ENCODE results near the gene SPOCD1. TPM values are rescaled to one million over a fixed set of nuclear protein-coding genes. Genes with fewer than 3 reads are reported as not detected.

Gene SPOCD1
- total and polyA plus RNA-seq, 2 of the 4 experiments (the other 2 are of a cell fraction) = 59.7 to 132 TPM

- H3K4me2 ChIP-seq (ENCODE audit: low read depth, low read length) = no peak overlapping the region
- H3K27me3 ChIP-seq (ENCODE audit: control insufficient read depth, insufficient read depth, low read length) = no peaks in the 10 kb centered on the region
- no peaks in the 10 kb centered on the region for H4K20me1 ChIP-seq (ENCODE audit: insufficient read depth, low read length)
- no peak overlapping the region for H4K8ac ChIP-seq (ENCODE audit: low read depth in 2 of 2, low read length in 2 of 2)
- WGBS, 2 experiments (ENCODE audit: extremely low coverage in 2 of 2, insufficient read length in 1 of 2) = 79% methylated on average over 2 of the region's 7 CpGs; no CpG with 5 or more reads in 1 of the 2 experiments
- no peak overlapping the region for H4K91ac ChIP-seq (ENCODE audit: insufficient read depth, low read depth, low read length)
- no peak overlapping the region for H2AK9ac ChIP-seq (replicated peaks; ENCODE audit: low read depth, low read length, poor library complexity)
- no peak overlapping the region for H2BK5ac ChIP-seq (ENCODE audit: low read depth, low read length, poor library complexity, severe bottlenecking)
- H4K5ac ChIP-seq (ENCODE audit: low read depth, low read length) = no peak overlapping the region
- no peak overlapping the region for H2BK15ac ChIP-seq (ENCODE audit: low read depth, low read length)
- BruUV-seq (replicated peaks) = no TSS peak
- no peak for ATAC-seq (ENCODE audit: low read depth)
- no peak overlapping the region for H2BK120ac ChIP-seq (ENCODE audit: low read depth, low read length)
- dilution Hi-C loops (cut with HindIII; ENCODE audit: low sequenced_read_pairs, unreplicated experiment) = no loop called here
- TF ChIP-seq MXI1 (IDR thresholded peaks at IDR 0.05; ENCODE audit: borderline replicate concordance, low read depth, low read length) (no peak), ELK1 (IDR thresholded peaks at IDR 0.05; ENCODE audit: borderline replicate concordance, low read depth, low read length) (no peak), CHD1 (IDR thresholded peaks at IDR 0.05; ENCODE audit: low read depth, low read length) (no peak), BHLHE40 (IDR thresholded peaks at IDR 0.05; ENCODE audit: low read depth, low read length) (no peak), MAZ (IDR thresholded peaks at IDR 0.05; ENCODE audit: borderline replicate concordance, low read depth, low read length) (no peak), MAFK (IDR thresholded peaks at IDR 0.05; ENCODE audit: low read depth, low read length) (no peak), POLR2A (IDR thresholded peaks at IDR 0.05; ENCODE audit: low read depth, low read length) (no peak), CEBPB (IDR thresholded peaks at IDR 0.05; ENCODE audit: low read depth, low read length) (no peak), USF2 (IDR thresholded peaks at IDR 0.05; ENCODE audit: low read depth, low read length) (no peak), CTCF (conservative IDR thresholded peaks at IDR 0.05; ENCODE audit: low read depth, low read length) (no peak), RCOR1 (IDR thresholded peaks at IDR 0.05; ENCODE audit: insufficient replicate concordance, low read length) (no peak), NFE2L2 (IDR thresholded peaks at IDR 0.05; ENCODE audit: low read depth, low read length) (no peak), SMC3 (IDR thresholded peaks at IDR 0.05; ENCODE audit: low read depth, low read length) (no peak), FOS (IDR thresholded peaks at IDR 0.05; ENCODE audit: low read depth, low read length) (no peak), RAD21 (IDR thresholded peaks at IDR 0.05; ENCODE audit: low read length) (no peak), RFX5 (IDR thresholded peaks at IDR 0.05; ENCODE audit: low read depth, low read length) (no peak)
- H3K79me1 ChIP-seq (ENCODE audit: low read depth in 1 of 2, low read length in 2 of 2) = no peaks in the 10 kb centered on the region
- ChIA-PET POLR2A (ENCODE audit: unreplicated experiment) (interaction anchor here (0.5 kb wide), 1 partner anchor 43 kb away, joined by 7 read pairs; no protein-coding TSS in a partner anchor), CTCF (no interaction called here)
- H3K36me3 ChIP-seq (ENCODE audit: control insufficient read depth, insufficient read depth, low read length) = no peaks in the 10 kb centered on the region
- in situ Hi-C loops (cut with MboI; ENCODE audit: low sequenced_read_pairs) = no loop called here
- H3K9me1 ChIP-seq (ENCODE audit: insufficient read depth, low read length) = no peaks in the 10 kb centered on the region
- intact Hi-C loops (cut with micrococcal nuclease) = no loop called here
- DNase-seq = no peak
- H3K18ac ChIP-seq (ENCODE audit: low read depth, low read length) = no peak overlapping the region
- H3K23ac ChIP-seq (ENCODE audit: low read depth, low read length) = no peak overlapping the region
- no peak overlapping the region for H3K27ac ChIP-seq (ENCODE audit: insufficient read depth, low read length)
- H3K4me1 ChIP-seq (ENCODE audit: control insufficient read depth, insufficient read depth, low read length) = peaks cover 3% of the 10 kb centered on the region; the same call in 1 of the 2 replicates
- no peak overlapping the region for H2BK20ac ChIP-seq (ENCODE audit: low read depth, low read length)
- H3K56ac ChIP-seq (ENCODE audit: extremely low read depth, insufficient read depth, low read length) = no peak overlapping the region
- no peak overlapping the region for H3K4ac ChIP-seq (ENCODE audit: low read depth, low read length)
- H3K9me3 ChIP-seq (ENCODE audit: control insufficient read depth, insufficient read depth, low read length) = no peaks in the 10 kb centered on the region
- H3K14ac ChIP-seq (replicated peaks; ENCODE audit: low read depth, low read length) = no peak overlapping the region
- no peak overlapping the region for H3K4me3 ChIP-seq (ENCODE audit: insufficient read depth, low read depth, low read length)
- H3K9ac ChIP-seq (ENCODE audit: low read depth, low read length) = no peak overlapping the region
- H2AFZ ChIP-seq (replicated peaks; ENCODE audit: low read length, poor library complexity) = no peak overlapping the region
- no peak overlapping the region for H2AK5ac ChIP-seq (ENCODE audit: low read depth, low read length)
These were observed 44.8 kb upstream of the SPOCD1 start for GRCh38 chr1:31860581-31860980.
